GM19238 (cell line): ENCODE results near the gene TCFL5.
"Not testable (repeated sequence)": the region's sequence is repeated elsewhere in the genome, so short reads cannot be mapped to it uniquely, and the experiment has no call there.

Experiments used
- DNase-seq: peaks from one replicate; pipeline ENCODE4 v3.0.0; 2011; ENCODE audit warnings: low spot score; ENCODE audit not compliant: insufficient read length

TCFL5 gene

DNA sequence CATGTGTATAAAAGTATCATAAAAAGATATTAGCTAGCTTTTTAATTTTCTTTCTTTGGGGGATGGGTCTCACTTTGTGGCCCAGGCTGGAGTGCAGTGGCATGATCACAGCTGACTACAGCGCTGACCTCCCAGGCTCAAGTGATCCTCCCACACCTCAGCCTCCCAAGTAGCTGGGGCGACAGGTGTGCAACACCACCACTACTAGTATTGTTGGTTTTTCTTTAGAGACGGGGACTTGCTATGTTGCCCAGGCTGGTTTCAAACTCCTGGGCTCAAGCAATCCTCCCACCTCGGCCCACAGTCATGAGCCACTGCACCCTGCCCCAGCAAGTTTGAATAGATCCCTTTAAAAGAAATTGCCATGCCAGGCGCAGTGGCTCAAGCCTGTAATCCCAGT is 6.5 kb downstream of the TCFL5 start:
- no peak for DNase-seq

DNA sequence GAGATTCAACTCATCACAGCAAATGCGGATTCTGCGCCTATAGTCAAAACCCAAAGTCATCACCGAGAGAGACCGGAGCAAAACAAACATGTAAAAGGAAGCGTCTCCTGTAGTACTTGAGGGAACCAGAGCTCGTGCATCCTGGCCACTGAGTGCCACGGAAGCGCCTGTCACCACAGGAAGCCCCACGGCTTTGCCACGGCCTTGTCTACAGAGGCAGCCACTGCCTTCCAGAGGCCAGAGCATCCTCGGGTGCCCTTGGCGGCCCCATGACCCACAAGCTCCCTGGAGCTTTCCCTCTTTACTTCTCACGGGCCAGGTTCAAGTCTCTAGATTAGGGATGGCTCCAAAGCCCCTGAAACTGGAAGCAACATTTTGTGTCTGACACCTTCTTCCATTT is 7.5 kb downstream of the TCFL5 start:
- DNase-seq: no peak

DNA sequence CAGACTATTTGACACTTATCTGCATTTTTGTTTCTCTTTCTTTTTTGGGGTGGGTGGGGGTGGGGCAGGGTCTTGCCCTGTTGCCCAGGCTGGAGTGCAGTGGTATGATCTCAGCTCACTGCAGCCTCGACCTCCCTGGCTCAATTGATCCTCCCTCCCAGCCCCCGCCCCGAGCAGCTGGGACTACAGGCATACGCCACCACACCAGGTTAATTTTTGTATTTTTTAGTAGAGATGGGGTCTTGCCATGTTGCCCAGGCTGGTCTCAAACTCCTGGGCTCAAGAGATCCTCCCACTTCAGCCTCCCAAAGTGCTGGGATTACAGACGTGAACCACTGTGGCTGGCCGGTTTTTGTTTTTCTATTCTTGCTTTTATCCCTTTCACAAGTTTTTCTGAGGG is 8.3 kb downstream of the TCFL5 start:
- not testable (repeated sequence) for DNase-seq

DNA sequence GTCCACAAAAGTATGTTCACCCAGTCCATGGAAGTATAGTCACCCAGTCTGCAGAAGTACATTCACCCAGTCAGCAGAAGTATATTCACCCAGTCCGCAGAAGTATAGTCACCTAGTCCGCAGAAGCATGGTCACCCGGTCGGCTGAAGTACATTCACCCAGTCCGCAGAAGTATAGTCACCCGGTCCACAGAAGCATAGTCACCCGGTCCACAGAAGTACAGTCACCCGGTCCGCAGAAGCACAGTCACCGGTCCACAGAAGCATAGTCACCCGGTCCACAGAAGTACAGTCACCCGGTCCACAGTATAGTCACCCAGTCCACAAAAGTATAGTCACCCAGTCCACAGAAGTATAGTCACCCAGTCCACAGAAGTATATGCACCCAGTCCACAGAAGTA is 8.8 kb downstream of the TCFL5 start:
- no peak for DNase-seq

DNA sequence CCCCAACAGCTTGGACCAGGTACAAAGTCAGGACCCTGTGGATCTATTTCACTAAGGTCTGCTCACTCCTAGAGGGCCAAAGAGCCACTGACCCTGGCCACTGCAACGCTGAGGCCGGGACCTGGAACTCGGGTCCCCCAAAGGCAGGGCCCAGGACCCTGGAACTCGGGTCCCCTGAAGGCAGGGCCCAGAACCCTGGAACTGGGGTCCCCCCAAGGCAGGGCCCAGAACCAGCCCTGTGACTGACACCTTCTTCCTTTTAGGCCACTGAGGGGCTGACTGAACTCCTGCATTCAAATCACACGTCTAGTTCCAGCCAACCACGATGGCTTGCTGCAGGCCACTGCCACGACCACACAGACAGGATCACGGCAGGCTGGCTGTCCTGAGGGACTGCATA is 9.4 kb downstream of the TCFL5 start:
- DNase-seq: no peak

DNA sequence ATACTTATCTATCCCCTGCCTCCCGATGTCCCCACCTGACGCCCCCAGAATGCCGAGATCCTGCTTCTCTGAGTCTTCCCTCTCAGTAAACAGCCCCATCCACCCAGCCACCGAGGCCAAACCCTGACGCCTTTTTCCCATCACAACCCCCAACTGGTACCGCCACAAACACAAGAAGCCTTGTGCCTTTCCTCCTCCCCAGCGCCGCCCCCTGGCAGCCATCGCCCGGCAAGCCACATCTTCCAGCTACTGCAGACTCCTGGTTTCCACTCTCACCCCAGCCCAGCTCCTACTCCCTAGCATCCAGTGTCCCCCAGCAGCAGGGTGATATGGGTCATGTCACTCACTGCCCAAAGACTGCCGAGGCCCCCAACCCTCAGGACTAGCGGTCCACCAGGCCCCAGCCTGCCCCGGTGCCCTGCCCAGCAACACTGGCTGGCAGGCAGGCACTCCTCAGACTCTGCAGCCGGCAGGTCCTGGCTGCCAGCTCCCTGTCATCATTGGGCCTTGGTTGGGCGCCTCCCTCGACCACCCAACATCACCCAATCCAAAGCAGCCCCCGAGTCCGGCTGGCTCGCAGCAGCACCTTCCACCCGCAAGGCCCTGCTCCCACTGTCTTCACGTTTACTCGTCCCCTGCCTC is 11.2 kb downstream of the TCFL5 start:
- DNase-seq: no peak

DNA sequence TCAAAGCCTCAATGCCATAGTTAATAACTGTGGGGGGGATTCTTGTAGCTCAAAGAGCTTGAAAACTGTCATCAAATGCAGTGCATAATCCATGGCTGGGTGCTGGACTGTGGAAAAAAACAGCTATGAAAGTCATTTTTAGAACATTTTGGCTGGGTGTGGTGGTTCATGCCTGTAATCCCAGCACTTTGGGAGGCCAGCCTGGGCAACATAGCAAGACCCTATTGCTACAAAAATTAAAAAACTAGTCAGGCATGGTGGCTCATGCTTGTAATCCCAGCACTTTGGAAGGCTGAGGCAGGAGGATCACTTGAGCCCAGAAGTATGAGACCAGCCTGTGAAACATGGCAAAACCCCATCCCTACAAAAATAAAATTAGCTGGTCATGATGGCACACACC is 12.2 kb downstream of the TCFL5 start:
- no peak for DNase-seq

DNA sequence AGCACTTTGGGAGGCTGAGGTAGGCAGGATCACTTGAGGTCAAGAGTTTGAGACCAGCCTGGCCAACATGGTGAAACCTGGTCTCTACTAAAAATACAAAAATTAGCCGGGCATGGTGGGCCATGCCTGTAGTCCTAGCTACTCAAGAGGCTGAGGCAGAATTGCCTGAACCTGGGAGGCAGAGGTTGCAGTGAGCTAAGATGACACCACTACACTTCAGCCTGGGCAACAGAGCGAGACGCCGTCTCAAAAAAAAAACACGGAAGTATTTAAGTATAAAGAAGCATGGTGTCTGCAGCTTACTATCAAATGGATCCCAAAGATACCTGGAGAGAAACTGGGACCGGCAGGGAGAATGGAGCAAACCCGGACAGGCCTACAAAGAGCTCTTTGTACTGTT is 12.7 kb downstream of the TCFL5 start:
- not testable (repeated sequence) for DNase-seq

DNA sequence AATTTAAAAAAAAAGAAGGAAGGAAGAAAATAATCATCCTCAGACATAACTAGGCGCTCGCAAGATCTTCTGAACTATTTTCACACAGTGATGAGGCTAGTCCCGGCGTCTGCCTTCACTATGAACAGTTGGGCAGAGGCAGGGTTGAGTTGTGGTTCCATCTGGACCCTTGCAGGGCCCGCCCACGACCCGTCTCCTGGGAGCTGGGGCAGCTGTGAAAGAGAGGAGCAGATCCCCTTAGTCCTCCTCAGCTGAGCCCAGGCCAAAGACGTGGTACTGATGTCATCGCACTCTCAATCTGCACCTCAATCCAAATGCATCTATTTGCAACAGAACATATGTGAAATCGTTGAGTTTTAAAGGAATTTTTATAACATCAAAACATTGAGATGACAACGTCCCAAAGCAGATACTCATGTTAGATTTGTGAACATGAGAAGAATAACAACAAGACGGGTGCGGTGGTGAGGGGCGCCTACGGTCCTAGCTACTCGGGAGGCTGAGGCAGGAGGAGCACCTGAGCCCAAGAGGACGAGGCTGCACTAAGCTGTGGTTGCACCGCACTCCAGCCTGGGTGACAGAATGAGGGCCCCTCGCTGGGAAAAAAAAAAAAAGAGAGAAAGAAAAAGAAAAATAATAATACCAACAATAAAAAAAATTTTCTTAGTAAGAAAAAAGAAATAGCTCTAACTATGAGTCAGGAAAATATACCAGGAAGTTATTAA is 15.3 kb downstream of the TCFL5 start:
- DNase-seq: no peak

DNA sequence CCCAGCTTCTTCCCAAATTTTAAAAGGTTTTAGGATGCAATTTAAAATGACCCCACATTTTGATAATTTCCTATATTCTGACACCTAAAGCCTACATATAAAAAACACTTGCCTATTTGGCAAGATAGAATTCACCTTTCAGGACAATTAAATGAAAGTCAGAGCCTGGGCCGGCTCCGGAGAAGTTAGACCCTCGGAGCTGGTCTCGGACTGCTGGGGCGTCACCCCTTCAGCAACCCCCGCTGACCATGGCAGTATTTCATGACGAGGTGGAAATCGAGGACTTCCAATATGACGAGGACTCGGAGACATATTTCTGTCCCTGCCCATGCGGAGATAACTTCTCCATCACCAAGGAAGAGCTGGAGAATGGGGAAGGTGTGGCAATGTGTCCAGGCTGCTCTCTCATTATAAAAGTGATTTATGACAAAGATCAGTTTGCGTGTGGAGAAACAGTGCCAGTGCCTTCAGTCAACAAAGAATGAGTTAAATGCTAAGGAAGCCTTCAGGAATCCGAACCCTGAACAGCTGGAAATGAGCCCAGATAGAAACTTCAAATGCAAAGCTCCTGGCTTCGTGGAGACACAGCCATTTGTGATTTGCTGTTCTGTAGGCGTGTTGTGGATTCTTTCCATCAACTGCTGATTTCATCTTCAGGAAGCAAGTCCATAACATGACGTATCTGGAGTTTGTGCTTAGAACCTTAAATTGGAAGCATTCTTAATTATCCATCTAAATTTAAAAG is 16.0 kb downstream of the TCFL5 start:
- no peak for DNase-seq

DNA sequence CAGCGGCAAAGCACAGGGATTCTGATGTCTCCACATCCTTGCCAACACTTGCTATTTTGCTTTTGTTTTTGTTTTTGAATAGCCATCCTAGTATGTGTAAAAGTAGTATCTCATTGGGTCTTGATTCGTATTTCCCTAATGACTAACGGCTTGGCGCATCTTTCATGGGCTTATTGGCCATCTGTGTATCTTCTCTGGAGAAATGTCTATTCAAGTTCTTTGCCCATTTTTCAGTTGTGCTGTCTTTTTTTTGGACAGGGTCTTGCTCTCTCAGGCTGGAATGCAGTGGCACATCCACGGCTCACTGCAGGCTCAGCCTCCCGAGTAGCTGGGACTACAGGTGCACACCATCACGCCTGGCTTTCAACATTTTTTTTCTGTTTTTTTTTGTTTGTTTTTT is 17.4 kb downstream of the TCFL5 start:
- DNase-seq: no peak

DNA sequence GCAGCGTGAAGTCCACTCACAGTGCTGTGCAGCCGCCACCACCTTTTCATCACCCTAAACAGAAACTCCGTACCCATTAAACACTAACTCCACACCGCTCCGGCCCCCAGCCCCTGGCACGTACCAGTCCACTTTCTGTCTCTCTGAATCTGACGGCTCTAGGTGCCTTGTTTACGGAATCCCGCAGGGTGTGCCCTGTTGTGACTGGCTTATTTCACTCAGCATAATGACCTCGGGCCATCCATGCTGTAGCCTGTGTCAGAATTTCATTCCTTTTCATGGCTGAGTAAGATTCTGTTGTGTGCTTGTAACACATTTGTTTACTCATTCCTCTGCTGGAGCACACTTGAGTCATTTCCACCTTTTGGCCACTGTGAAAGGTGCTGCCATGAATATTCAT is 18.0 kb downstream of the TCFL5 start:
- DNase-seq: no peak

DNA sequence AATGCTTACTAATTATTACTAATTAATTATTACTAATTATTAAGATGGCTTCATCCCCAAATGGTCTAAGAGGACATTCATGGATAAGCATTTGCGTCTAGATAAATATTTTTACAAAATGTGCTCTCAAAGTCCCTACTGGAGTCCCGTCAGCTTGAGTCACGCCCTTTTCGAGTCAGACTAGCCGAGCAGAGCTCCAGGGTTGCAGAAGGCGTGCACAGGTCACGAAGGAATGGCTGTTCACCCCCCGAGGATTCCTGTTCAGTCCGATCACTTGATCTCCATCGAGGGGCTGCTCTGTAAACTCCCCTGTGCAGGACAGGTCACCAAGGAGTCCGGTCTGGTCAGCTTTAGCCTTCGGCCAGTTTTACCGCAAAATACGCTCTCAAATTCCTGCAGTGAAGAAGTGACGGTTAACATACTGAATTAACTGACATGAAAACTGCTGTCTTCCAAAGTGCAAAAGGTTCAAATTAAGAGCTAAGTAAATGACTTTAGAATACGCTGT is 19.9 kb downstream of the TCFL5 start:
- DNase-seq: no peak

DNA sequence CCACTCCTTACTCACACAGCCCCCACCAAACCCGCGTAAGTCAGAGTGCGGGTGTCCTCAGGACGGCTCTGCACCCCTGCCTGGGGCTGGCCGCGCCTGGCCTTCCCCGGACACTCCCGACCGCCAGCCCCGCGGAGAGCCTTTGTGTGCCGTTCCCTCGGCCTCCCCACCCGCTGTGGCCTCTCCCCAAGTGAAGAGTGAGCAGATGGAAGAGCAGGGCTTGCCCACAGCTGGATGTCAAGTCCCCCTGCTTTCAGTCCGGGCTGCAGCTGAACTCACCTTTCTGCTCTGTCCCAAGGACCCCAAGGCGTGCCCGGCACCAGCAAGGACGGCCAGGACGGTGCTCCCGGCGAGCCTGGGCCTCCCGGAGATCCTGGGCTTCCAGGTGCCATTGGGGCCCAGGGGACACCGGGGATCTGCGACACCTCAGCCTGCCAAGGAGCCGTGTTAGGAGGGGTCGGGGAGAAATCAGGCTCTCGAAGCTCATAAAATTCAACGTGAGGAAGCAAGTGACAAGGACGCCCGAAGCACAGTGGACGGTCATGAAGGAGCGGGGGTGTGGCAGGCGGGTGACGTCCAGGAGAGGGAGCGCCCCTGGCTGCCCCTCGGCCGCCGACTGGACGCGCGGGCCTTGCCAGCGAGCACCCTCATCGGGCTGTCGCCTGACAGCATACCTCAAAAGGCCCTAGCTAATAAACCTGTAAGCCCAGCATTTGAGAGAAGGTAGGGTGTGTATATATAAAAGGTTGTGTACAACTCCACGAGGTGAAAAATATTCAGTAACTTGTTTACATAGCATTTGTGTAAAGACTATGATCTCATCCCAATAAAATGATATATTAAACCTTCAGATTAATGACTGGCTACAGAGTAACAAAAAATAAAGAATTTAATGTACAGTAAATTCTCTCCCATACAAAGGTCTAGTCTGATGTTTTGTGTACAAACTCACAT is 21.1 kb downstream of the TCFL5 start:
- no peak for DNase-seq

DNA sequence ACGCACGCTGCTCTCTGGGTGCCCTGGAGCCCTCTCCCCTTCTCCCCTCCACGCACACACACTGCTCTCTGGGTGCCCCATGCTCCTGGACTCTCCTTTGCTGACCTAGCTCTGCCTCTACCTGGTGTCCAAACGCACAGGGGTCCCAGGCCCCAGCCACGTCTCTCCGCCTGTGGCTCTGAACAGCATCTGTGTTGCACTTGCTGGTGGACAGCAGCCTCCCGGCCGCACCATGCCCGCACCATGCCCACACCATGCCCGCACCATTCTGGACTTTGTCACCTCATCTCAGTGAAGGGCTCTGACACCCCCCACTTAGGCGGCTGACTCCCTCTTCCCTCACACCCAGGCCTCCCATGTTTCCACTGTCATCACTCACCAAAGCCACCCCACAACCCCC is 21.8 kb downstream of the TCFL5 start:
- DNase-seq: no peak

DNA sequence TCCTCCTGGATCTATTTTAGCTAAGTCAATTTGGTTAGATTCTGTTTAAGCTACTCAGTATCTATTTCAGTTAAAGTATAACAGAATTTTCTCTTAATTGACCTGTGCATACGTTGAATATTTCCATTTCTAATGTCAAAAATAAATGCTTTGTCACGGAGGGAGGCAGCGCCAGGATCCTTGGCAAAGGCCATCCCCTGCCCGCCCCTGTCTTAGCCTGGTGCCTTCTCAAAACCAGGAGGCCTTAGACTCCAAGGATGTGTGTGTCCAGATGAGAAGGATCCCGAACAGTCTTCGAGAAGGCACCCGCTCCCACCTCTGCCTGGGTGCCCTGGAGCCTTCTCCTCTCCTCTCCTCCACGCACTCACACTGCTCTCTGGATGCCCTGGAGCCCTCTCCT is 22.4 kb downstream of the TCFL5 start:
- no peak for DNase-seq

DNA sequence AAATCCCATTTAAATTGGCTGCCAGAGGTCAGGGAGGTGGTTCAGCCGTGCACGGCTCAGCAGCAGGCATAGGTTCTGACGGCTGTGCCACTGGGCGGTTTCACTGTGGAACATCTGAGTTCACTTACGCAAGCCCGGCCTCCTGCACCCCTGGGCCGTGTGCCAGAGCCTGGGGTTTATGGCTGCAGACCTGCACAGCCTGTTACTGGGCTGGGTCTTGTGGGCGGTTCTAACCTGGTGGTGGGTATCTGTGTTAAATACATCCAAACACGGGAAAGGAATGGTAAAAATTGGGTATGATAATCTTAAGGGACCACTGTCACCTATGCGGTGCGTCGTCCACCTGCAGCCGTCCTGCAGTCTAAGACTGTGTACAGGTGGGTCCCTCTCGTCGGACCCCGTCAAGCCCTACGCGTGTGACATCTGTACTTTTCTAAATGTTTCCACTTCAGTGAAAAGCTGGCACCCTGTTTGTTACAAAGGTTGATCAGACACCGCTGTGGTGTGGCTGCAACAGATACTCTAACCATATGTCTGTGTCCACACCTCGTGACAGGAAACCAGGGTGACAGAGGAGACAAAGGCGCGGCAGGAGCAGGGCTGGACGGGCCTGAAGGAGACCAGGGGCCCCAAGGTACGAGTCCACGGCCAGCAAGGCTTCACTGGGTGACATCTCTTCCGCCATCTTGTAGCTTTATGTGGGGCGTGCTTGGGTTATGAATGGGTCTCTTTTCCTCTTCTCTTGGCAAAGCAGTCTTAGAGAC is 23.3 kb downstream of the TCFL5 start:
- no peak for DNase-seq

DNA sequence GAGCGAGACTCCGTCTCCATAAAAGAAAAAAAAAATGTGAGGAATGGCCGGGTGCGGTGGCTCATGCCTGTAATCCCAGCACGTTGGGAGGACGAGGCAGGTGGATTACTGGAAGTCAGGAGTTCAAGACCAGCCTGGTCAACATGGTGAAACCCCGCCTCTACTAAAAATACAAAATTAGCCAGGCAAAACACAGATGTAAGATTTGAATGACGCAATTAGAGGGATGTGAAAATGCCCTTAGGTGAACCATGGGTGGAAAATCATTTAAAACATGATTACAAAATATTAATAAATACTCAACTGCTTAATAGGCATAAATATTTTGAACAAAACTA is 23.9 kb downstream of the TCFL5 start:
- DNase-seq: no peak

DNA sequence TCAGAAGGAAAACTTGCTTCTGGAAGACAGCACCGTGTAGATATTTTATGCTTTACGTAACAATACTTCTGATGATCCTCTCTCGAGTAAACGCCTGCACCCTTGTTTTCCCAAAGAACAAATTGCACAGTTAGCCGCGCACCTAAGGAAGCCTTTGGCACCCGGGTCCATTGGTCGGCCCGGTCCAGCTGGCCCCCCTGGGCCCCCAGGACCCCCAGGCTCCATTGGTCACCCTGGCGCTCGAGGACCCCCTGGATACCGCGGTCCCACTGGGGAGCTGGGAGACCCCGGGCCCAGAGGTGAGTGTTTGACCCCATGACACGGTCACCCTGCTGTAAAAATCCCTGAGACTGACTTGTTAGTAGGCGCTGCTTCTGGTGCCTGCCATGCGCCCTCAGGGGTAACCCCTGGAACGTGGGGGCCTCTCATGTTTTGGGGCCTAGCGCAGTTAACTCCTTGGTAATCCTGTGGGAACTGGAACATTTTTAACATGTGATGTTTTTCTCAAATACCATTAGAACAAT is 24.6 kb downstream of the TCFL5 start:
- no peak for DNase-seq
